LNCAP (cell line): ENCODE data around the gene FBXO47.
A peak's percentile ranks its signal among the peaks of the same experiment; 100 is the strongest.

Experiments
- CTCF ChIP-seq: fragments of 450-650 bp; IDR thresholded peaks from 2 replicates; pipeline ENCODE4 v1.5.1; 2017; ENCODE audit warnings: mild to moderate bottlenecking

Gene FBXO47

DNA sequence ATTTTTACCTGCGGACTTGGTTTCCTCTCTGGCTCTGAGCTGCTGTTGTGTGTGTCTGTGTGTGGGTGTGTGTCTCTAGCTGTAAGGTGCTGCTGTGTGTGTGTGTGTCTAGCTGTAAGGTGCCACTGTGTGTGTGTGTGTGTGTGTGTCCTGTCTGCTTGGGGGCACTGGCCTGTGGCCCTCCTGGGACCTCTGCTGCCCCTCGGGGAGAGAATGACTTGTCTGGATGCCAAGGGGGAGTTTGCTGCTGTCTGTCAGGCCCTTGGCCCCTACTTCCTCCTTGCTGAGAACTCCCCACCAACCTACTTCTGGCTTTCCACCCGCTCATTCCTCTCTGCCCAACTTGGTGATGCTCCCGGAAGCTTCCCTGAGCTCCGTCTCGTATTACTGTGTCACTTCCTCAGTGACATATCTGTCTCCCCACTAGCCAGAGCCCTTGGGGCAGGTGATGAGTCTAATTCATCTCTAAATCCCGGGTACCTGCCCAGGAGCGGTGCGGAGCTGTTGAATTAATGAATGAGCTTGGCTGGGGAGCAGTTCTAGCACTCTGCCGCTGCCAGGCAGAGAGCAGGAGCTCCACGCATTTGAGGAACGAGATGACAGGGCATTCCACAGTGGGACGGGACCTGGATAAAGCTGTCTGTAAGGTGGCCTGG lies 45.3 kb downstream of the FBXO47 start:
- no peak for TF ChIP-seq CTCF

- no peak for TF ChIP-seq CTCF
Measured at GRCh38 chr17:38920374-38921291, 46.6 kb downstream of the FBXO47 start.

- TF ChIP-seq CTCF = no peak
Measured at GRCh38 chr17:38919316-38920078, 47.7 kb downstream of the FBXO47 start.

DNA sequence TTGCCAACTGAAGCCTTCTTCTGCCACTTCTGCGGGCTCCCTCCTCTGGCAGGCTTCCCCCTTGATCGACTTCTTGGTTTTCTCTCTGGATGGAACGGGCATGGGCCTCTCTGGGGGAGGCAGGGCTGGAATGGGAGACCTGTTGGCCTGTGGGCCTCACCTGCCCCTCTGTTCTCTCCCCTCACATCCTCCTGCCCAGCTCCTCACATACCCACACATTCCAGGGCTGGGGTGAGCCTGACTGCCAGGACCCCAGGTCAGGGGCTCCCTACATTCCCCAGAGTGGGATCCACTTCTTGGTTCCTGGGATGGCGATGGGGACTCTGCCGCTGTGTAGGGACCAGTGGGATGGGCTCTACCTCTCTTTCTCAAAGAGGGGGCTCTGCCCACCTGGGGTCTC lies 48.3 kb downstream of the FBXO47 start:
- no peak for TF ChIP-seq CTCF

DNA sequence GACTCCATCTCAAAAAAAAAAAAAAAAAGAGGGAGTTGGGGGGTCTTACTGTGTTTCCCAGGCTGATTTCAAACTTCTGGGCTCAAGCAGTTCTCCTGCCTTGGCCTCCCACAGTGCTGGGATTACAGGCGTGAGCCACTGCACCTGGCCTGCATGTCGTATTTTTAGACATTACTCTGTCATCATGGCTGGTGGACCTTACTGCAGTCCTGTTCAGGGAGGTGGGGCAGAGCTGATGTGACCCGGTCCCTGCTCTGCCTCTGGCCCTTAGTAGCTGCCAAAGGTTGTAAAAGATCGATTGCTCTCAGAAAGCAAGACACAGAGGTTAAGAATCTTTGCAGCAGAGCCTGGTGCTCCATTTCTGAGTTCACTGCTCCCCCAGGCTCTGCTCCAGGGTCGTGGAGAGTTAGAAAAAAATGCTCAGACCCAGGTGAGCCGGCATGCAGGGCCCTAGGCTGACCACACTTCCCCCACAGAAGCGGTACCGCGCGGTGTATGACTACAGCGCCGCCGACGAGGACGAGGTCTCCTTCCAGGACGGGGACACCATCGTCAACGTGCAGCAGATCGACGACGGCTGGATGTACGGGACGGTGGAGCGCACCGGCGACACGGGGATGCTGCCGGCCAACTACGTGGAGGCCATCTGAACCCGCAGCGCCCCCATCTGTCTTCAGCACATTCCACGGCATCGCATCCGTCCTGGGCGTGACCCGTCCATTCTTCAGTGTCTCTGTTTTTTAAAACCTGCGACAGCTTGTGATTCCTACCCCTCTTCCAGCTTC lies 48.9 kb downstream of the FBXO47 start:
- TF ChIP-seq CTCF = no peak

DNA sequence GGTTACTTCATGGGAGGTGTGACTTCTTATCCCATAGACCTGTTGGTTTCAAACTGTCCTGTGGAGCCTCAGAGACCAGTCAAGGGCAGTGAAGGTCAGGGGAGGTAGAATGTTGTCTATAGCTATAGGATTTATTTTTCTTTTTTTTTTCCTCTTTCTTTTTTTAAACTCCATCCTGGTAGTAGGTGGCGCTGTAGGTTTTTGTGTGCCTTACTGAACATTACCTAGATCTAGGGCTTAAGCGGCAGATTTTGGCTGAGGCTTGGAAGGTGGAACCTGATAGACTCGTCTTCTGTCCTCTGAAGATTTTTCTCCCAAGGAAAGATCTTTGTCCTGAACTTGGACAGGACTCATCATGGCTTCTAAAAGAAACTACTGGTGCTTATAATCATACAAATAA lies 49.9 kb downstream of the FBXO47 start:
- TF ChIP-seq CTCF = peak; percentile 20; the same call in 1 of the 2 replicates

GRCh38 chr17:38916771-38917170 lies 50.4 kb downstream of the FBXO47 start:
- no peak for TF ChIP-seq CTCF
